AG10803 (cell line): ENCODE measurements around the gene EIF3A.
"Not testable (repeated sequence)": the region's sequence is repeated elsewhere in the genome, so short reads cannot be mapped to it uniquely, and the experiment has no call there.

Experiments
- DNase-seq: peaks from one replicate; pipeline ENCODE4 v3.0.0; 2010; ENCODE audit warnings: low read depth
- H3K4me3 ChIP-seq: 2 replicates; pipeline ENCODE4 v1.5.1; 2011; ENCODE audit warnings: mild to moderate bottlenecking, low read length, control low read depth
- CTCF ChIP-seq: conservative IDR thresholded peaks from 2 replicates; pipeline ENCODE4 v1.5.1; 2011; ENCODE audit warnings: mild to moderate bottlenecking, low read length, control low read depth, inconsistent platforms

Gene EIF3A

DNA sequence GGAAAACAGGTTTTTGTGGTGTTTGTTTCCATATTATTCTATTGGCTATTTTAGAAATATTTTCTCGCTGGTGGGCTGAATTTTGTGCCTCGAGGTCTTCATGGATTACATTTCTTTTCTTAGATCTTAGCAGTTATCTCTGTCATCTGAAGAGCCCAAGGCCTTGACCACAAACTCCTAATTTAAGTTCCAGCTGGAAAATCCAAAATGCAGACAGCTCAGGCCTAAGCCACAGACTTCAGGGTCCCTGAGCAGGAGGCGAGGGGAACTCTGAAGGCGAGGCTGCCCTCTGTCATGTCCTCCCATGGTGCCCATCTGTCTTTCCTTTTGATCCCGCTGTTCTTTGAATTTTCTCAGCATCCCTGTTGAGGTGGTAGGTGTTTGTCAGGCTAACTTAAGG lies 37.6 kb upstream of the EIF3A start:
- no peak overlapping the region for H3K4me3 ChIP-seq
- TF ChIP-seq CTCF, result no peak
- no peak for DNase-seq

DNA sequence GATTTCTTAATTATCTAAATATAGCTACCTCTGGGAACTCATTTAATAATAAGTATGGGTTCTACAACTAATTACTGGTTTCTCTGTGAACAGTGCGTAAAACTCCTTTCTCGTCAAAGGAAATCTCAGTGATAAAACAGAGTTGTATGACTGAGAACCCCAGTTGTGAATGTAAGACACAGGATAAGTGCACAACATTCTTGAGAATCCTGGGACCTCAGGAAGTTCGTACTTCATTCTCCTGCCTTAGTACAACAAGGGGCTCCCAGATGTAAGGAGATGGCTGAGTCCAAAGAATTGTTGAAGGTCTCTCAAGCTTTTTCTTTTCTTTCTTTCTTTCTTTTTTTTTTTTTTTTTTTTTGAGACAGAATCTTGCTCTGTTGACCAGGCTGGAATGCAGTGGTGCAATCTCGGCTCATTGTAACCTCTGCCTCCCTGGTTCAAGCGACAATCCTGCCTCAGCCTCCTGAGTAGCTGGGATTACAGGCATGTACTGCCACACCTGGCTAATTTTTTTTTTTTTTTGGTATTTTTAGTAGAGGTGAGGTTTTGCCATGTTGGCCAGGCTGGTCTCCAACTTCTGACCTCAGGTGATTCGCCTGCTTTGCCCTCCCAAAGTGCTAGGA lies 35.8 kb upstream of the EIF3A start:
- DNase-seq, result no peak
- H3K4me3 ChIP-seq, result no peak overlapping the region
- no peak for TF ChIP-seq CTCF

DNA sequence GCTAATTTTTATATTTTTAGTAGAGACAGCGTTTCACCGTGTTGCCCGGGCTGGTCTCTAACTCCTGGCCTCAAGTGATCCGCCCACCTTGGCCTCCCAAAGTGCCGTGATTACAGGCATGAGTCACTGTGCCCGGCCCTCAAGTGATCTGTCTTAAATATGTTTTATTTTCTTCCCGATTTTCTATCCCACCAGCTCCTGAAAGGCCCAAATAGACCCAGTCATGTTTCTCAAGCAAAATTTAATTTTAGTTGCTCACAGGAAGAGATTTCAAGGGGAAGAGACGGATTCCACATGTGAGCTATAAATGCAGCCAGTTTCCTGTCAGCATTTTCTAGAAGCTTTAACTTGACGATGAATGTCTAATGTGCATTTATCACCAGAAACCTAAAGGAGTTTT lies 35.3 kb upstream of the EIF3A start:
- no peak overlapping the region for H3K4me3 ChIP-seq
- TF ChIP-seq CTCF, result no peak
- no peak for DNase-seq

DNA sequence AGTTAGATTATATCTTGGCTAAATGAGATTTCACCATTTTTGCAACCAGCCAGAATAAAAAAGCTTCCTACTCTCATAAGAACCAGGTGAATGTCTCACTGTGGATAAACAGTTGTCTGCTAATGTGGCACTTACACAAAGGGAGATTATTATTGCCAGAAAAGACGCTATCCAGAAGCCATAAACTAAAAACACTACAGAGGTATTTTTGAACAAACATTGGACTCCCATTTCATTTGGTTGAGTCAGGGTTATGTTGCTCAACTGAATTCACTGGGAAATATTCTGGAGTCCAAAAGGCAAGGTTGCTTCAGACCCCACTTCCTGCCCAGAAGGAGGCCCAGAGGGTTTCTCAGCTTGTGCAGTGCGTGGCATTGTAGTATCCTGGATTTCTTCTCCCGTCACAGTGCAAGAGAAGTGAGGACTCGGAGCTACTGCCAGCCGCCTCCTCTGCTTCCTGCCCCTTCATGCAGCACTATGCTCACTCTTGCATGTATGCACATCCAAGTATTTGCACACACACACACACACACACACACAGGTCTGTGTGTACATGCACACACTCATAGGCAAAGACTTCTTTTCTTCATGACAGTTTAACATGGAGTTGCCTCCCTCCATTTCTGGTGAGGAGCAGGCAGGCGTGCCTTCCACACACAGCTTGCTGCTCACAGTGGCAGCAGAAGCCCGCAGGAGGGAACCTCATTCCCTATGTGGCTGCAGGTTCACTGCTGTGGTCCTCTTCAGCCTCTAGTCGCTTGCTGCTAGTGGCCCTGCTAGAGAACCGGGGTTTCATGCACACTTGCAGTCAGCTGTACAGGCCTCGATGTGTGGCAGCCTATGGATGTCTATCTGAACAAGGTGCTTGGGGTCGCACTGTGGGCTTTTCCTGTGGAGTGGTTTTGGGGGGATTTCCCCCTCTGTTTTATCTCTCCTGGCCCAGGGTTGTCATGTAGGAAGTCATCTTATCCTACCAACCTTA lies 33.4 kb upstream of the EIF3A start:
- H3K4me3 ChIP-seq, result no peak overlapping the region
- no peak for TF ChIP-seq CTCF
- DNase-seq, result peak; percentile 96

- TF ChIP-seq CTCF, result no peak
- H3K4me3 ChIP-seq, result no peak overlapping the region
- peak; percentile 84 for DNase-seq
Observed at GRCh38 chr10:119112056-119112455, 31.4 kb upstream of the EIF3A start.

- not testable (repeated sequence) for H3K4me3 ChIP-seq, DNase-seq
Observed at GRCh38 chr10:119107771-119108170, 27.2 kb upstream of the EIF3A start.

DNA sequence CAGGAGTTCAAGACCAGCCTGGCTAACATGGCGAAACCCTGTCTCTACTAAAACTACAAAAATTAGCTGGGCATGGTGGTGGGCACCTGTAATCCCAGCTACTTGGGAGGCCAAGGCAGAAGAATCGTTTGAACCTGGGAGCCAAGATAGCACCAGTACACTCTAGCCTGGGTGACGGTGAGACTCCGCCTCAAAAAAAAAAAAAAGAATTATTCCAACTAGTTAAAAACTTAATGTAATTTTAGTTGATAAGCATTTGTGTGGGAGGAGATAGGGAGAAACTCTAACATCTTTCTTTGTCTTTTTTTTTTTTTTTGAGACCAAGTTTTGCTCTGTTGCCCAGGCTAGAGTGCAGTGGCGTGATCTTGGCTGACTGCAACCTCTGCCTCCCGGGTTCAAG lies 26.5 kb upstream of the EIF3A start:
- DNase-seq, H3K4me3 ChIP-seq: not testable (repeated sequence)

- DNase-seq, H3K4me3 ChIP-seq: not testable (repeated sequence)
Observed at GRCh38 chr10:119105899-119106298, 25.3 kb upstream of the EIF3A start.
